Loucy (cell line): Measurements from ENCODE around the gene MAP3K12.

Source experiments
- EZH2phosphoT487 ChIP-seq: fragments of 200-600 bp; IDR thresholded peaks from 2 replicates; pipeline ENCODE4 v1.6.1; 2018; ENCODE audit warnings: antibody characterized with exemption, mild to moderate bottlenecking, moderate library complexity, borderline replicate concordance
- TF ChIP-seq, protein P1 (sequence below): fragments of 200-600 bp; sonication (generic); conservative IDR thresholded peaks from 2 replicates; pipeline ENCODE4 v1.5.1; 2014; ENCODE audit warnings: mild to moderate bottlenecking, antibody characterized with exemption, low read length

- TF ChIP-seq, protein P1, sequence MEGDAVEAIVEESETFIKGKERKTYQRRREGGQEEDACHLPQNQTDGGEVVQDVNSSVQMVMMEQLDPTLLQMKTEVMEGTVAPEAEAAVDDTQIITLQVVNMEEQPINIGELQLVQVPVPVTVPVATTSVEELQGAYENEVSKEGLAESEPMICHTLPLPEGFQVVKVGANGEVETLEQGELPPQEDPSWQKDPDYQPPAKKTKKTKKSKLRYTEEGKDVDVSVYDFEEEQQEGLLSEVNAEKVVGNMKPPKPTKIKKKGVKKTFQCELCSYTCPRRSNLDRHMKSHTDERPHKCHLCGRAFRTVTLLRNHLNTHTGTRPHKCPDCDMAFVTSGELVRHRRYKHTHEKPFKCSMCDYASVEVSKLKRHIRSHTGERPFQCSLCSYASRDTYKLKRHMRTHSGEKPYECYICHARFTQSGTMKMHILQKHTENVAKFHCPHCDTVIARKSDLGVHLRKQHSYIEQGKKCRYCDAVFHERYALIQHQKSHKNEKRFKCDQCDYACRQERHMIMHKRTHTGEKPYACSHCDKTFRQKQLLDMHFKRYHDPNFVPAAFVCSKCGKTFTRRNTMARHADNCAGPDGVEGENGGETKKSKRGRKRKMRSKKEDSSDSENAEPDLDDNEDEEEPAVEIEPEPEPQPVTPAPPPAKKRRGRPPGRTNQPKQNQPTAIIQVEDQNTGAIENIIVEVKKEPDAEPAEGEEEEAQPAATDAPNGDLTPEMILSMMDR, result no peak
- TF ChIP-seq EZH2phosphoT487, result no peak
Measured at GRCh38 chr12:53497461-53497860, 1.8 kb downstream of the MAP3K12 start.
